Smooth muscle cell (in vitro differentiated cells): Measurements from ENCODE around the gene PHLPP1. TPM values are rescaled to one million over a fixed set of nuclear protein-coding genes. Genes with fewer than 3 reads are reported as not detected.

Source experiments
- DNase-seq: peaks from one replicate; lab custom pipeline; 2025; ENCODE audit not compliant: unreplicated experiment; lab: John Stamatoyannopoulos, UW
- H2AFZ ChIP-seq: fragments of 200-600 bp; sonication (generic); 2 replicates; pipeline ENCODE4 v1.6.0; 2016; ENCODE audit warnings: antibody characterized with exemption, low read depth, mild to moderate bottlenecking
- H3F3A ChIP-seq: fragments of 200-600 bp; sonication (generic); 2 replicates; pipeline ENCODE4 v1.6.0; 2017; ENCODE audit warnings: antibody characterized with exemption, low read depth
- H3K27ac ChIP-seq: fragments of 200-600 bp; sonication (generic); 2 replicates; pipeline ENCODE4 v1.5.1; 2016; ENCODE audit warnings: low read depth, mild to moderate bottlenecking
- H3K27me3 ChIP-seq: fragments of 200-600 bp; sonication (generic); 2 replicates; pipeline ENCODE4 v1.6.1; 2016; ENCODE audit warnings: low read depth, mild to moderate bottlenecking
- H3K36me3 ChIP-seq: fragments of 200-600 bp; sonication (generic); 2 replicates; pipeline ENCODE4 v1.5.1; 2016; ENCODE audit warnings: low read depth
- H3K4me1 ChIP-seq: fragments of 200-600 bp; sonication (generic); 2 replicates; pipeline ENCODE4 v1.5.1; 2016; ENCODE audit warnings: low read depth
- H3K4me2 ChIP-seq: fragments of 200-600 bp; sonication (generic); 2 replicates; pipeline ENCODE4 v1.6.0; 2016; ENCODE audit warnings: mild to moderate bottlenecking
- H3K4me3 ChIP-seq: fragments of 200-600 bp; sonication (generic); 2 replicates; pipeline ENCODE4 v1.5.1; 2016; ENCODE audit warnings: mild to moderate bottlenecking
- H3K79me2 ChIP-seq: fragments of 200-600 bp; sonication (generic); 2 replicates; pipeline ENCODE4 v1.6.0; 2016; ENCODE audit warnings: low read depth, mild to moderate bottlenecking
- H3K9ac ChIP-seq: fragments of 200-600 bp; sonication (generic); 2 replicates; pipeline ENCODE4 v1.6.0; 2016; ENCODE audit warnings: low read depth
- H3K9me3 ChIP-seq: fragments of 200-600 bp; sonication (generic); replicated peaks from 2 replicates; pipeline ENCODE4 v1.5.1; 2016; ENCODE audit warnings: low read depth
- H4K20me1 ChIP-seq: fragments of 200-600 bp; sonication (generic); 2 replicates; pipeline ENCODE4 v1.6.0; 2016; ENCODE audit warnings: low read depth
- CTCF ChIP-seq: fragments of 200-600 bp; sonication (generic); IDR thresholded peaks from 2 replicates; pipeline ENCODE4 v1.5.1; 2017; ENCODE audit warnings: borderline replicate concordance, mild to moderate bottlenecking, antibody characterized with exemption; ENCODE audit not compliant: insufficient read depth, poor library complexity, severe bottlenecking
- WGBS: methylation state at CpG from one replicate; pipeline ENCODE4 v1.1.7; 2016; ENCODE audit warnings: low lambda C conversion rate; 5-methylcytosine and 5-hydroxymethylcytosine counted together
- polyA plus RNA-seq: library from polyadenylated mRNA; unstranded; fragments of >200 nt; fragmentation: Nextera tagmentation; extraction: Ambion mirVana; gene quantifications from 2 replicates; pipeline ENCODE4 v1.2.1, GENCODE V29; 2016
- total RNA-seq: library from RNA; depleted of rRNA; stranded (reverse); fragments of >200 nt; gene quantifications from 2 replicates; pipeline ENCODE4 v1.2.3, GENCODE V29; 2014

The PHLPP1 gene
- total and polyA plus RNA-seq, 2 experiments from 2014 or later, result 1.1 to 4.3 TPM

- no peaks in the 10 kb centered on the region for H3K27me3 ChIP-seq
- TF ChIP-seq CTCF, result no peak
- H3K4me1 ChIP-seq, result no peaks in the 10 kb centered on the region
- no peak overlapping the region for H3K4me3 ChIP-seq
- H3K4me2 ChIP-seq, result no peak overlapping the region
- H3K9ac ChIP-seq, result no peak overlapping the region
- WGBS, result 93% methylated on average over 5 of the region's 5 CpGs
- no peaks in the 10 kb centered on the region for H3F3A ChIP-seq
- H3K79me2 ChIP-seq, result no peaks in the 10 kb centered on the region
- no peak overlapping the region for H2AFZ ChIP-seq
- no peaks in the 10 kb centered on the region for H4K20me1 ChIP-seq
- no peaks in the 10 kb centered on the region for H3K9me3 ChIP-seq
- H3K36me3 ChIP-seq, result no peaks in the 10 kb centered on the region
- H3K27ac ChIP-seq, result no peak overlapping the region
- no peak for DNase-seq
Measured at GRCh38 chr18:63003899-63004298, 288.6 kb downstream of the PHLPP1 start.

GRCh38 chr18:63004466-63005089 is 289.2 kb downstream of the PHLPP1 start:
- 95% methylated on average over 9 of the region's 9 CpGs for WGBS
- Histone ChIP-seq H3K4me2 (no peak overlapping the region), H3K9ac (no peak overlapping the region), H4K20me1 (no peaks in the 10 kb centered on the region), H3K27me3 (no peaks in the 10 kb centered on the region), H3K9me3 (no peaks in the 10 kb centered on the region), H2AFZ (no peak overlapping the region), H3F3A (no peaks in the 10 kb centered on the region), H3K79me2 (no peaks in the 10 kb centered on the region), H3K4me1 (no peaks in the 10 kb centered on the region), H3K27ac (no peak overlapping the region), H3K4me3 (no peak overlapping the region), H3K36me3 (no peaks in the 10 kb centered on the region)
- TF ChIP-seq CTCF, result no peak
- no peak for DNase-seq

- DNase-seq, result no peak
- Histone ChIP-seq H3K36me3 (no peaks in the 10 kb centered on the region), H3K27me3 (peaks cover 2% of the 10 kb centered on the region), H3K27ac (no peak overlapping the region), H3K4me3 (no peak overlapping the region), H3K4me2 (no peak overlapping the region), H3K9ac (no peak overlapping the region), H3F3A (no peaks in the 10 kb centered on the region), H3K79me2 (no peaks in the 10 kb centered on the region), H2AFZ (no peak overlapping the region), H4K20me1 (no peaks in the 10 kb centered on the region), H3K4me1 (no peaks in the 10 kb centered on the region), H3K9me3 (no peaks in the 10 kb centered on the region)
- no peak for TF ChIP-seq CTCF
- 93% methylated on average over 8 of the region's 8 CpGs for WGBS
Measured at GRCh38 chr18:63005306-63005705, 290.0 kb downstream of the PHLPP1 start.

GRCh38 chr18:63007231-63007630 is 291.9 kb downstream of the PHLPP1 start:
- H3F3A ChIP-seq, result no peaks in the 10 kb centered on the region
- no peaks in the 10 kb centered on the region for H3K36me3 ChIP-seq
- H3K27me3 ChIP-seq, result peaks cover 16% of the 10 kb centered on the region
- WGBS, result 89% methylated on average over 3 of the region's 3 CpGs
- H3K4me1 ChIP-seq, result no peaks in the 10 kb centered on the region
- no peaks in the 10 kb centered on the region for H3K9me3 ChIP-seq
- no peak overlapping the region for H3K9ac ChIP-seq
- no peaks in the 10 kb centered on the region for H4K20me1 ChIP-seq
- no peaks in the 10 kb centered on the region for H3K79me2 ChIP-seq
- H3K4me3 ChIP-seq, result no peak overlapping the region
- H3K27ac ChIP-seq, result no peak overlapping the region
- no peak overlapping the region for H2AFZ ChIP-seq
- TF ChIP-seq CTCF, result no peak
- no peak for DNase-seq
- no peak overlapping the region for H3K4me2 ChIP-seq
